T-helper 17 cell (primary cell): ENCODE data around the gene KRTAP5-1. TPM values are rescaled to one million over a fixed set of nuclear protein-coding genes. Genes with fewer than 3 reads are reported as not detected.

Experiments
- ATAC-seq: fragments of 150-1000 bp; cut with Tn5 transposase; 2 replicates; pipeline ENCODE4 v1.10.0; 2021; ENCODE audit warnings: mild to moderate bottlenecking, moderate library complexity
- DNase-seq, 3 donors: peaks; one replicate each; pipeline versions ENCODE4 v3.0.0 to v3.0.0-alpha.2; 2020 to 2021
- H3K9me3 ChIP-seq: one replicate; pipeline ENCODE4 v1.7.0; 2013; ENCODE audit warnings: low read length, mild to moderate bottlenecking; ENCODE audit not compliant: control insufficient read depth, poor library complexity, severe bottlenecking
- H3K27ac Mint-ChIP-seq: one replicate; pipeline ENCODE4 v1.8.0; 2022; ENCODE audit warnings: mild to moderate bottlenecking, moderate library complexity, mixed read lengths
- H3K27me3 Mint-ChIP-seq: one replicate; pipeline ENCODE4 v1.8.0; 2022; ENCODE audit warnings: mixed read lengths
- H3K36me3 Mint-ChIP-seq: one replicate; pipeline ENCODE4 v1.8.0; 2022; ENCODE audit warnings: low read depth, mixed read lengths
- H3K4me1 Mint-ChIP-seq: one replicate; pipeline ENCODE4 v1.8.0; 2022; ENCODE audit warnings: mild to moderate bottlenecking, mixed read lengths
- H3K4me3 Mint-ChIP-seq: one replicate; pipeline ENCODE4 v1.8.0; 2022; ENCODE audit warnings: mild to moderate bottlenecking, moderate library complexity, mixed read lengths
- total RNA-seq, 4 donors: library from RNA in 2 of 4; stranded (reverse) in 2 of 4; gene quantifications; one replicate each; pipeline ENCODE4 v1.2.3 and lab custom pipeline; 2022 to 2026

The KRTAP5-1 gene
- total RNA-seq, 2 donors from 2014 or later: not detected

GRCh38 chr11:1566381-1567051 lies 18.6 kb downstream of the KRTAP5-1 start:
- H3K36me3 Mint-ChIP-seq: peaks cover 1% of the 10 kb centered on the region
- H3K4me3 Mint-ChIP-seq: peak overlapping the region; percentile 36
- peaks cover 12% of the 10 kb centered on the region for H3K4me1 Mint-ChIP-seq
- no peak overlapping the region for H3K27ac Mint-ChIP-seq
- no peak for ATAC-seq
- no peaks in the 10 kb centered on the region for H3K27me3 Mint-ChIP-seq
- no peaks in the 10 kb centered on the region for H3K9me3 ChIP-seq
- DNase-seq: no peak

DNA sequence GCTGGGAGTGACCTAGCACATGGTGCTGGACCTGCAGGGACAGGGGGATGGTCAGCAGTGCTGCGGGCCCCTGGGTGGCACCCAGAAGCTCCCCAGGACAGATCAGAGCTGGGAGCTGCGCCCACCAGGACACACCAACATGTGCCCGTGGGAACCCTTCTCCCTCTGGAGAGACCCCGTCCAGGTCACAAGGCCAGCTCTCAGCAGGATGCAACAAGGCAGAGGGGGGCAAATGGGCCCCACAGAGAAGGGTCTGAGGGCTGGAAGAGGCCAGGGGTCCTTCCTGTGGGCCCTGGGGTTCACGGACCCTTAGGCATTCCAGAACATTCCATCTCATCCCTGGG lies 19.2 kb downstream of the KRTAP5-1 start:
- Mint-ChIP-seq H3K27ac (no peak overlapping the region), H3K4me3 (peak overlapping the region; percentile 55), H3K27me3 (no peaks in the 10 kb centered on the region), H3K36me3 (peaks cover 2% of the 10 kb centered on the region), H3K4me1 (peaks cover 12% of the 10 kb centered on the region)
- no peak for DNase-seq
- H3K9me3 ChIP-seq: no peaks in the 10 kb centered on the region
- no peak for ATAC-seq

DNA sequence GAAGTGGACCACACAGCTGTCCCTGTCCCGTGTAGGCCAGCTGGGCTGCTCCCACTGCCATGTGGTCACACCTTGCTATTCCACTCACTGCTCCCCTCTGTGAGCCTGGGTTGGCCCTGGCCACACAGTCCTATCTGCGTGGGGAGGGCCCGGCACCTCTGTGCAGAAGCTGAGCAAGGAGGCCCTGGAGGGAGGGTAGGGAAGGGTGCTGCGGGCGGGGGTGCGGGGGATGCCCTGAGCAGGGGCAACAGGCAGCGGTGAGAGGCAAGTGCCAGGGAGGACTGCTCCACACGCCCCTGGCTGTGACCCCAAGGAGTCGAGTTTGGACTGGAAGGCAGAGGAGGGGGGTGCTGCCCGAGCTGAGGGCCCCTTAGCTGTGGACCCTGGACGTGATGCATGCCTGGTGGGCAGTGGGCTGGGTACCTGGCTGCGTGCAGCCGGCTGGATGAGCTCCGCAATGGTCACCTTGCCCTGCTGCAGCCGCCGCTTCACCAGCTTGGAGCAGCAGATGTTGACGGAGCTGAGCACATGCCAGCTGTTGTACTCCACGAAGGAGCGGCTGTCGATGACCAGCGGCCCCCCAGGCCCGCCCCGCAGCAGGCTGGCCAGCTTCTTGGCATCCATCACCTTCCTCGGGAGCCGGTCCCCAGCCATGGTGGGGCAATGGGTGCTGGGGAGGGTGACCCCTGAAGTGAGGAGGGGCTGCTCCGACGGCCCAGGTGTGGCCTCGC lies 19.7 kb downstream of the KRTAP5-1 start:
- ATAC-seq (no peak), DNase-seq (no peak)
- peaks cover 12% of the 10 kb centered on the region for H3K4me1 Mint-ChIP-seq
- no peaks in the 10 kb centered on the region for H3K9me3 ChIP-seq
- no peaks in the 10 kb centered on the region for H3K27me3 Mint-ChIP-seq
- peaks cover 2% of the 10 kb centered on the region for H3K36me3 Mint-ChIP-seq
- H3K27ac Mint-ChIP-seq: peak overlapping the region; percentile 9
- peak overlapping the region; percentile 55 for H3K4me3 Mint-ChIP-seq

GRCh38 chr11:1564535-1565172 lies 20.4 kb downstream of the KRTAP5-1 start:
- peaks cover 12% of the 10 kb centered on the region for H3K4me1 Mint-ChIP-seq
- DNase-seq (no peak), ATAC-seq (no peak)
- no peak overlapping the region for H3K4me3 Mint-ChIP-seq
- no peaks in the 10 kb centered on the region for H3K27me3 Mint-ChIP-seq
- peaks cover 2% of the 10 kb centered on the region for H3K36me3 Mint-ChIP-seq
- H3K27ac Mint-ChIP-seq: peak overlapping the region; percentile 9
- H3K9me3 ChIP-seq: no peaks in the 10 kb centered on the region

DNA sequence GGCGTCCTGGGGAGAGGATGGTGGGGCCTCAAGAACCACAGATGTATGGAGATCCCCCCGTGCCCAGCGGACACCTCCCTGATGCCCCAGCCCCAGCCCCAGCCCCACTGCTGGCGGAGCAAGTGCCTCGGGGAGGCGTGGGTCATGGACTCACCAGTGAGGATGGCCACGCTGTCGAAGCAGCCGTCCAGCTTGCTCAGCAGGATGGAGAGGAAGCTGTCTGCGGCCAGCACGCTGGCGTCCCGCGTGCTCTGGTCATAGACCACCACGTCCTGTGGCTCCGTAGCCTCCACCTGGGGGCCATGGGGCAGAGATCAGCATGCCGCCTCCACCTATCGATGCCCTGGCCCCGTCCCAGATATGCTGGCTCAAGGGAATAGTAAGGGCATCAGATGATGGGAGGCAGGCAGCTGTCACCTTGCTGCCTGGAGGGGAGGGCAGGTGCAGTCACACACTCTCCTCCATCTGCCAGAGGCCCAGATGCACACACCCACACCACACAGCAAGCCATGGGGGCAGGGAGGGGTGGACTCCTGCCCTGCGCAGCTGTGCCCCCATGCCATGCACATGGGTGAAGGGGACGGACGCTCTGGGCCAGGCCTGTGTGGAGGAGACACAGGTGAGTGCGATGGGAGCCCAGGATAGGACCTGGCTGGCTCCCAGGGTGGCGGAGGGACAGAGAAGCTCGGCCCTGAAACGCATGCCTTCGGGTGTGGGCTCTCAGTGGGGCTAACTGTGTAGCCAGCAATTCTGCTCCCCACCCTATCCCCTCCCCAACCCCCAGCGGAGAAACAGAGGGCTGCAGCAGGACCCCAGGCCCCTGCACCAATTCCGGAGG lies 21.2 kb downstream of the KRTAP5-1 start:
- no peak overlapping the region for H3K4me3 Mint-ChIP-seq
- H3K36me3 Mint-ChIP-seq: peaks cover 2% of the 10 kb centered on the region
- H3K27ac Mint-ChIP-seq: peak overlapping the region; percentile 32
- no peaks in the 10 kb centered on the region for H3K27me3 Mint-ChIP-seq
- peak; percentile 2 for ATAC-seq
- H3K4me1 Mint-ChIP-seq: peaks cover 7% of the 10 kb centered on the region
- no peaks in the 10 kb centered on the region for H3K9me3 ChIP-seq
- DNase-seq: no peak

DNA sequence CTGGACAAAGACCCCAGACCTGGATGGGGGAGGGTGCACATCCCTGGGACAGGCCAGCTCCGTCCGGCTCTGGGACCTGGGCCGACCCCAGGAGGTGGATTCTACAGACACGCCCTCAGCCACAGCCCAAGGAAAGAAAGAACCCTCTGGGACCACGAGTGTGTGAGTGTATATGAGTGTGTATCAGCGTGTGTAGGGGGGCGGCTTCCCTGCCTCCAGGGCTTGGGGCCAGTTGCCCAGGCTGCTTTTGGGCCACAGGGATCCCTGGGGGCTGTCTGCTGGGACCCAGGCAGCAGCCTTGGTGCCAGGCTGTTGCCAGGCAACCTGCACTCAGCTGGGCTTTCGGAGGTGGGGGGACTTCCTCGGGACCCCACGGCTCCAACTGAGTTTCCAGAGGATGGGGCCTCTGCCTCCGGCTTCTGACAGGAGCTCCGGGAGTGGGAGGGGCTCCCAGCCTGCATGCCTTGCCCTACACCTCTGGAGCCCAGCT lies 21.9 kb downstream of the KRTAP5-1 start:
- no peak for ATAC-seq
- H3K4me3 Mint-ChIP-seq: no peak overlapping the region
- DNase-seq: no peak
- peaks cover 5% of the 10 kb centered on the region for H3K4me1 Mint-ChIP-seq
- H3K27ac Mint-ChIP-seq: peak overlapping the region; percentile 32
- H3K27me3 Mint-ChIP-seq: no peaks in the 10 kb centered on the region
- no peaks in the 10 kb centered on the region for H3K9me3 ChIP-seq
- H3K36me3 Mint-ChIP-seq: peaks cover 2% of the 10 kb centered on the region

DNA sequence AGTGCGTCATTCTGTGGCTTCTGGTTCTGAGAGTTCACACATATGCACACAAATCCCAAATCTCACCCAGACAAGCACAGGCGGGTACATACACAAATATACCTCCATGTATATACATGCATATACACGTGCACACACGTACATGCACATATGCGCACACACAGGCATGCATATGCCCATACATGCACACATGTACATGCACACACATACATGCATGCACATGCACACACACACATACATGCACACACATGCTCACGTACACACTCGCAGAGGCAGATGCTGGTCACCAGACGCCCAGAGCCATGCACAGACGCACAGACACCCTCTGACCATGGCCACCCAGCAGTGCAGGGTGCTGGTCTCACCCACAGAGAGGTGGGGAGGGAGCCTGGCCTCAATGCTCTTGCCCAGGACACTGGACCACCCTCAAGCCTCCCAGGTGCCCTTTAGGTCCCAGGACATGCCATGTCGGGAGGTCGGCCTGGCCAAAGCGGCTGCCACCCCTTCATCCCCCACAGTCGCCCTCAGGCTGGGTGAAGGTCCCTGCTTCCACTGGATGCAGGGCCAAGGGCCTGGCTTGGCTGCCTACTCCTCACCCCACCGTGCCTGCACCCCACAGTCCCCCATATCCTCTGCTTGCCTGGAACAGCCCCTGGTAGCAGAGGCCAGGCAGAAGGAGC lies 22.5 kb downstream of the KRTAP5-1 start:
- DNase-seq (no peak), ATAC-seq (peak; percentile 3)
- no peaks in the 10 kb centered on the region for H3K9me3 ChIP-seq
- peak overlapping the region; percentile 49 for H3K4me3 Mint-ChIP-seq
- peaks cover 5% of the 10 kb centered on the region for H3K4me1 Mint-ChIP-seq
- peaks cover 2% of the 10 kb centered on the region for H3K36me3 Mint-ChIP-seq
- H3K27me3 Mint-ChIP-seq: no peaks in the 10 kb centered on the region
- H3K27ac Mint-ChIP-seq: peak overlapping the region; percentile 32

DNA sequence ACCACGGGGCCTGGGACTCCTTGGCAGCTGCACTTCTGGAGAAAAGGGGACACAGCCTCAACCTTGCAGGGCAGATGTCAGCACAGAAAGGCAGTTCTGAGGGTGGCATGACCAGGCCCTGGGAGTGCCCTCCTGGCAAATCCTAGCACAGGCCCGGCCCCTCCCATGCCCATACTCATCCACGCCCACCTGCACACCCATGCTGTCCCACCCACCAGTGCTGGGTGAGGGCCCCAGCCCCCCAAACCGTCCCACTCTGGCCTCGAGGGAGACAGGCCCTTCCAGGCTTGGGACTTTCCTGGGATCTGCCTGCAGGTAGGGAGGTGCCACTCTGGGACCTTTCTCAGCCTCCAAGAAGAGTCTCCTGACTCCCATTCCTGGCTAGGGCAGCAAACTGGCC lies 23.1 kb downstream of the KRTAP5-1 start:
- H3K36me3 Mint-ChIP-seq: peaks cover 2% of the 10 kb centered on the region
- DNase-seq: no peak
- H3K9me3 ChIP-seq: no peaks in the 10 kb centered on the region
- H3K27ac Mint-ChIP-seq: no peak overlapping the region
- no peaks in the 10 kb centered on the region for H3K27me3 Mint-ChIP-seq
- H3K4me3 Mint-ChIP-seq: peak overlapping the region; percentile 59
- no peak for ATAC-seq
- H3K4me1 Mint-ChIP-seq: peaks cover 4% of the 10 kb centered on the region

GRCh38 chr11:1561266-1561665 lies 23.8 kb downstream of the KRTAP5-1 start:
- H3K27ac Mint-ChIP-seq: no peak overlapping the region
- H3K27me3 Mint-ChIP-seq: no peaks in the 10 kb centered on the region
- DNase-seq: no peak

GRCh38 chr11:1560649-1561251 lies 24.3 kb downstream of the KRTAP5-1 start:
- DNase-seq (no peak), ATAC-seq (no peak)
- Mint-ChIP-seq H3K27me3 (no peaks in the 10 kb centered on the region), H3K4me3 (peak overlapping the region; percentile 9), H3K4me1 (peaks cover 2% of the 10 kb centered on the region), H3K27ac (no peak overlapping the region), H3K36me3 (peaks cover 2% of the 10 kb centered on the region)
- H3K9me3 ChIP-seq: no peaks in the 10 kb centered on the region

More at GRCh38 chr11:1561266-1561665, 23.8 kb downstream of the KRTAP5-1 start:
- no peak for ATAC-seq
- peaks cover 2% of the 10 kb centered on the region for H3K36me3 Mint-ChIP-seq
- no peak overlapping the region for H3K4me3 Mint-ChIP-seq
- H3K9me3 ChIP-seq: no peaks in the 10 kb centered on the region
- H3K4me1 Mint-ChIP-seq: peaks cover 4% of the 10 kb centered on the region

DNA sequence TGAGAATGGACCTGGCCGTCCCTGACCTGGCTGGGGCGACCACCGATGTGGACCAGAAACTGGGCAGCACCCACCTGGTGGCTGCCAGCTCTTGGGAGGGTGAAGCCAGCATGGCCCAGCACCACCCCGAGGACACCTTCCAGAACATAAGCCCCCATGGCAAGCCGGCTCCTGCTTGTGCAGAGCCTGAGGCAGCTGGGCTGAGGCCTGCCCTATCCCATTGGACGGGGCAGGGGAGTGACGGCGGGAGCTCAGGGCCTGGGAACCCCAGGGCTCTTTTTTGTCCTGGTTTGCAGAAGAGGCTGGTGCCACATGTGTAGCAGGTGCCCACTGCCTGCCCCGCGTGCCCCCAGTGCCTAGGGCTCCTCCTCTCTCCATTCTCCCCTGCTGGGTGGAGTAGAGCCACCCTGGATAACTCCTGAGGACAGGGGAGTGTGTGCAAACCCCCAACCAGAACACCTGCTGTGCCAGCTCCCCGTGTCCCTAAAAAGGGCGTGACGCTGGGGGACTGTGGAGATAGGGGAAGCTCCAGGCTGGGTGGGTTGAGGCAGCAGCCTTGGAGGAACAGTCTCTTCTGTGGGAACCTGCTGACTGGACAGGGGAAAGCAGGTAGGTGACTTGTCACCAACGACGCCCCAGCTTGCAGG lies 25.0 kb downstream of the KRTAP5-1 start:
- H3K4me3 Mint-ChIP-seq: no peak overlapping the region
- peaks cover 2% of the 10 kb centered on the region for H3K4me1 Mint-ChIP-seq
- H3K36me3 Mint-ChIP-seq: peaks cover 2% of the 10 kb centered on the region
- DNase-seq (no peak), ATAC-seq (no peak)
- no peak overlapping the region for H3K27ac Mint-ChIP-seq
- no peaks in the 10 kb centered on the region for H3K9me3 ChIP-seq
- H3K27me3 Mint-ChIP-seq: no peaks in the 10 kb centered on the region
